ENCODE measurements around the gene PILRA. TPM values are rescaled to one million over a fixed set of nuclear protein-coding genes. Genes with fewer than 3 reads are reported as not detected.
"Not testable (repeated sequence)": the region's sequence is repeated elsewhere in the genome, so short reads cannot be mapped to it uniquely, and the experiment has no call there.

Gene PILRA
- total RNA-seq, 2 experiments from 2014 or later = 0.68 TPM

DNA sequence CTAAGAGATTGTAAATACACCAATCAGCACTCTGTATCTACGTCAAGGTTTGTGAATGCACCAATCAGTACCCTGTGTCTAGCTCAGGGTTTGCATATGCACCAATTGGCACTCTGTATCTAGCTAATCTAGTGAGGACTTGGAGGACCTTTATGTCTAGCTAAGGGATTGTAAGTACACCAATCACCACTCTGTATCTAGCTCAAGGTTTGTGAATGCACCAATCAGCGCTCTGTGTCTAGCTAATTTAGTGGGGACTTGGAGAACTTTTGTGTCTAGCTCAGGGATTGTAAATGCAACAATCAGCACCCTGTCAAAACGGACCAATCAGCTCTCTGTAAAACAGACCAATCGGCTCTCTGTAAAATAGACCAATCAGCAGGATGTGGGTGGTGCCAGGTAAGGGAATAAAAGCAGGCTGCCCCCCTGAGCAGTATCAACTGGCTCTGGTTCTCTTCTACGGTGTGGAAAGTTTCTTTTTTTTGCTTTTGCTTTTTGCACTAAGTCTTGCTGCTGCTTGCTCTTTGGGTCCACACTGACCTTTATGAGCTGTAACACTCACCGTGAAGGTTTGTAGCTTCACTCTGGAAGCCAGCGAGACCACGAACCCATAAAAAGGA is 9.1 kb downstream of the PILRA start:
- DNase-seq, H3K27me3 Mint-ChIP-seq, H3K4me3 Mint-ChIP-seq, H3K36me3 Mint-ChIP-seq, H3K4me1 Mint-ChIP-seq, H3K9me3 Mint-ChIP-seq: not testable (repeated sequence)
- peak overlapping the region; percentile 10 for H3K27ac Mint-ChIP-seq

GRCh38 chr7:100384628-100385294 is 11.5 kb downstream of the PILRA start:
- H3K9me3 Mint-ChIP-seq = no peaks in the 10 kb centered on the region
- H3K27me3 Mint-ChIP-seq = peaks cover 5% of the 10 kb centered on the region
- no peak overlapping the region for H3K4me3 Mint-ChIP-seq
- peaks cover 7% of the 10 kb centered on the region for H3K4me1 Mint-ChIP-seq
- H3K36me3 Mint-ChIP-seq = no peaks in the 10 kb centered on the region
- H3K27ac Mint-ChIP-seq = no peak overlapping the region
- DNase-seq = no peak

GRCh38 chr7:100386940-100387339 is 13.7 kb downstream of the PILRA start:
- H3K4me3 Mint-ChIP-seq = no peak overlapping the region
- no peak overlapping the region for H3K27ac Mint-ChIP-seq
- H3K9me3 Mint-ChIP-seq = no peaks in the 10 kb centered on the region
- peaks cover 7% of the 10 kb centered on the region for H3K4me1 Mint-ChIP-seq
- DNase-seq = no peak
- H3K27me3 Mint-ChIP-seq = peaks cover 10% of the 10 kb centered on the region
- H3K36me3 Mint-ChIP-seq = no peaks in the 10 kb centered on the region

- no peaks in the 10 kb centered on the region for H3K9me3 Mint-ChIP-seq
- H3K36me3 Mint-ChIP-seq = no peaks in the 10 kb centered on the region
- peaks cover 15% of the 10 kb centered on the region for H3K27me3 Mint-ChIP-seq
- H3K27ac Mint-ChIP-seq = no peak overlapping the region
- no peak overlapping the region for H3K4me3 Mint-ChIP-seq
- DNase-seq = no peak
- H3K4me1 Mint-ChIP-seq = peaks cover 3% of the 10 kb centered on the region
These were observed 14.4 kb downstream of the PILRA start for GRCh38 chr7:100387695-100388094.

DNA sequence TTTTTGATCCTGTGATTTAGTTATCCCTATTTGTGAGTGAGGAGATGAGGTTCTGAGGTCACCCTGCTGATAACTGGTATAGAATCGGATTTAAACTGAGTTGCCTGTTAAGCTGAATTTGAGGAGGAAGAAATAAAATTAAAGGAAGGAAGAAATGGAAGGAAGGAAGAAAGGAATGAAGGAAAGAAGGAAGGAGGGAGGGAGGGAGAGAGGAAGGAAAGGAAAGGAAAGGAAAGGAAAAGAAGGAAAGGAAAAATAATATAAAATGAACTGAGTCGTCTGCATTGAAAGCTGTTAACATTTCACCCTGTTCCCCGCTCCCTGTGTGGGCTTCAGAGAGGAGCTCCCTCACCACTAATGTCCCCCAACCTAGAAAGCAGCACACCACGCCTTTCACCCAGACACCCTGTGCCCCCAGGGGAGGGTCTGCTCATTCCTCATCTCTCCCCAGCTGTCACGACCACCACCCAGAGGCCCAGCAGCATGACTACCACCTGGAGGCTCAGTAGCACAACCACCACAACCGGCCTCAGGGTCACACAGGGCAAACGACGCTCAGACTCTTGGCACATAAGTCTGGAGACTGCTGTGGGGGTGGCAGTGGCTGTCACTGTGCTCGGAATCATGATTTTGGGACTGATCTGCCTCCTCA is 16.3 kb downstream of the PILRA start:
- Mint-ChIP-seq H3K4me1 (no peaks in the 10 kb centered on the region), H3K9me3 (no peaks in the 10 kb centered on the region), H3K4me3 (no peak overlapping the region), H3K27me3 (peaks cover 15% of the 10 kb centered on the region), H3K27ac (no peak overlapping the region), H3K36me3 (no peaks in the 10 kb centered on the region)
- no peak for DNase-seq

DNA sequence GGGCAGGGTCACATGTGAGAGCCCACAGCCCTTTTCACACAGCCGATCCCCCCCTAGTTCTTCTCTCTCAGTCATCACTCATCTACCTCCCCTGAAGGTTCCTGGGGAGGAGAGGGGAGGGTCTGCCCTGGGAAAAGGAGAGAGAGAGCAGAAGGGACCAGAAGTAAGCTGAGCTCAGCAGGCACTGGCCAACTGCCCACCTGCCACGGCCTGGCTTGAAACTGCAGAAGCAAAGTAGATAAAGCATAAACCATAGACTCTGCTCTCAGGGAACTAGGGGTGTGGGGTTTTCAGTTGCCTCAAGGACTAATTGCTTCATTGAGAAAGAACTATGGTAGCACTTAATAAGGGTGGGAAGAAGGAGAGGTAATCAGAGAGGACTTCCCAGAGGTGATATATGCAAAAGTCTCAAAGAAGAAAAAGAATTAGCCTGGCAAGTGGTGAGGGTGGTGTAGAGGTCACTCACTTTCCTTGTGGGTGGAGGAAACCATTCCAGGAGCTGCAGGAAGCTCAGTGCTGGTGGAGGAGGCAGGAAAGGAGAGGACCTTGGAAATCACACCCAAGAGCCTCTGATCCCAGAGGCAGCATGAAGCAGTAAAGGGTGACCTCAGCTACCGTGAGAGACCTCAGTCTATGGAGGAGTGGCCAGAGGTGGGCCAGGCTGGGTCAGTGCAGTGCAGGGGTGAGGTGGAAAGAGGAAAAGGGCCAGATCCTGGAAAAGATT is 17.2 kb downstream of the PILRA start:
- H3K36me3 Mint-ChIP-seq = no peaks in the 10 kb centered on the region
- no peak overlapping the region for H3K4me3 Mint-ChIP-seq
- DNase-seq = no peak
- no peak overlapping the region for H3K27ac Mint-ChIP-seq
- no peaks in the 10 kb centered on the region for H3K9me3 Mint-ChIP-seq
- H3K4me1 Mint-ChIP-seq = peaks cover 2% of the 10 kb centered on the region
- peaks cover 15% of the 10 kb centered on the region for H3K27me3 Mint-ChIP-seq

GRCh38 chr7:100393233-100393905 is 20.1 kb downstream of the PILRA start:
- H3K9me3 Mint-ChIP-seq = no peaks in the 10 kb centered on the region
- H3K4me1 Mint-ChIP-seq = peaks cover 21% of the 10 kb centered on the region
- DNase-seq = no peak
- H3K36me3 Mint-ChIP-seq = no peaks in the 10 kb centered on the region
- H3K27me3 Mint-ChIP-seq = peaks cover 17% of the 10 kb centered on the region
- H3K4me3 Mint-ChIP-seq = no peak overlapping the region
- no peak overlapping the region for H3K27ac Mint-ChIP-seq

DNA sequence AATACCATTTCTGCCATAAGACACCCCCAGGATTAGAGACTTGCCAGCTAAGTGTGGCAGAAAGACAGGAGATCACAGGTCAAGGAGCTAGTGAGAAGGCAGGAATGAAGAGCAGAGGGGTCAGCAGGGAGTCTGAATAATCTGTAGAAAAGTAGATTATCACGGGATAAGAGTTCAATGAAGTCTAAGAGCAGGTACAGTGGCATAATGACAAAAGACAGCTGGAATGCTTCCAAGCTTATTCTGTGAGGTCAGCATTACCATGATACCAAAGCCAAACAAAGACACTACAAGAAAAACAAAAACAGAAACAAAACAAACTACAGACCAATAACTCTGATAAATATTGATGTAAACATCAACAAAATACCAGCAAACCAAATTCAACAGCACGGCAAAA is 20.8 kb downstream of the PILRA start:
- peaks cover 24% of the 10 kb centered on the region for H3K27me3 Mint-ChIP-seq
- H3K36me3 Mint-ChIP-seq = no peaks in the 10 kb centered on the region
- no peak for DNase-seq
- peaks cover 24% of the 10 kb centered on the region for H3K4me1 Mint-ChIP-seq
- no peak overlapping the region for H3K4me3 Mint-ChIP-seq
- H3K9me3 Mint-ChIP-seq = no peaks in the 10 kb centered on the region
- H3K27ac Mint-ChIP-seq = no peak overlapping the region

GRCh38 chr7:100396421-100396982 is 23.2 kb downstream of the PILRA start:
- Mint-ChIP-seq H3K36me3 (no peaks in the 10 kb centered on the region), H3K4me1 (peaks cover 24% of the 10 kb centered on the region), H3K4me3 (peak overlapping the region; percentile 32), H3K27me3 (peaks cover 18% of the 10 kb centered on the region), H3K27ac (peak overlapping the region; percentile 73), H3K9me3 (no peaks in the 10 kb centered on the region)
- DNase-seq = peak; percentile 61

DNA sequence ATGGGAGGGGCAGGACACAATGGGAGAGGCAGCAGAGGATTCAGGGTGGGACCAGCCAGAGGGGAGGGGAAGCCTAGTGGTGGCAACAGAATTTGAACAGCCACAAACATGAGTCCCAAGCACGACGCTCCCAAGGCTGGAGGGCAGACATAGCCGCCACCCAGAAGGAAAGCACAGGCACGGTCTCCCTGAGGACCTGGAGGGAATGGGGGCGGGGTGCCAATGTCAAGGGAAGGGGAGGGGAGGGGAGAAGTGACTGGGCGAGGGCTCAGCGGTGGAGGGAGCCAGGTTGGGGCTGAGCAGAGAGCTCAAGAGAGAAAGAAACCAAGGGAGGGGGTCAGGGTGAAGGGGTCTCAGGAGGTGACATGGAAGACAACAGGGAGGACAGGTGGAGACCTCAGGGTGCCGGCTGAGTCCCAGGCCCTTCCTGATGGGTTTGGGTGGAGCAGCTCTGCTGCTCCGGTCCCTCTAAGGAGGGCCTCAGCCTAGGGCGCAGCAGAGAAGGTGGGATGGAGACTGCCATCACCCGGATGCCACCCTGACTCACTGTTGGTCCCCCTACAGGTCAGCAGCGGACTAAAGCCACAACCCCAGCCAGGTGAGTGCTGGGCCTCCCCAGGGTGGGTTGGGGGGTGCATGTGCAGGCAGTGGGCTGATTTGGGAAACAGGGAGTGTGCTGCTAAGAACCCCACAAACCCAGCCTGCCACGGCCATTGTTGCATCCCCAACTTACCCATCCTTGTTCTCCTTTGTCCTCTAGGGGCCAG is 24.2 kb downstream of the PILRA start:
- peak overlapping the region; percentile 11 for H3K4me3 Mint-ChIP-seq
- H3K36me3 Mint-ChIP-seq = no peaks in the 10 kb centered on the region
- no peaks in the 10 kb centered on the region for H3K9me3 Mint-ChIP-seq
- peaks cover 24% of the 10 kb centered on the region for H3K4me1 Mint-ChIP-seq
- peaks cover 9% of the 10 kb centered on the region for H3K27me3 Mint-ChIP-seq
- no peak for DNase-seq
- H3K27ac Mint-ChIP-seq = peak overlapping the region; percentile 73

- Mint-ChIP-seq H3K4me3 (no peak overlapping the region), H3K4me1 (peaks cover 24% of the 10 kb centered on the region), H3K36me3 (no peaks in the 10 kb centered on the region), H3K27me3 (peaks cover 9% of the 10 kb centered on the region), H3K9me3 (no peaks in the 10 kb centered on the region), H3K27ac (no peak overlapping the region)
- DNase-seq = no peak
These were observed 25.0 kb downstream of the PILRA start for GRCh38 chr7:100398239-100398638.

DNA sequence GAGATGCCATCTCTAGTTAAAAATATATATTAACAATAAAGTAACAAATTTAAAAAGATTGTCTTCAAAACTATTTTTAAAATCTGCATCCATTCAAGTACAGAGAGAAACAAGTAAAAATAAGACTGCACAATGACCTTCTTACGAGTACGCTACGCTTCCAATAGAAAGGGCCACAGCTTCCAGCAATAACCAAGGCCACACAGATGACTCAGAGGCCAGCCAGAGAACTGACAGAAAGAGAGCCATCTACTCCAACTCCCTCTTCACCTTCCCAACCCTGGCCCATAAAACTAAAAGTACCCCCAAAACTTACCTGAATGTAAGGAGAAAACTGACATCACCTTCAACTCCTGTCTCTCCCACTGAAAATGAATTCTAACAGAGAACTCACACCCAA is 26.8 kb downstream of the PILRA start:
- Mint-ChIP-seq H3K36me3 (peaks cover 2% of the 10 kb centered on the region), H3K4me3 (no peak overlapping the region), H3K27me3 (peaks cover 9% of the 10 kb centered on the region), H3K4me1 (peaks cover 24% of the 10 kb centered on the region), H3K27ac (no peak overlapping the region), H3K9me3 (no peaks in the 10 kb centered on the region)
- no peak for DNase-seq

DNA sequence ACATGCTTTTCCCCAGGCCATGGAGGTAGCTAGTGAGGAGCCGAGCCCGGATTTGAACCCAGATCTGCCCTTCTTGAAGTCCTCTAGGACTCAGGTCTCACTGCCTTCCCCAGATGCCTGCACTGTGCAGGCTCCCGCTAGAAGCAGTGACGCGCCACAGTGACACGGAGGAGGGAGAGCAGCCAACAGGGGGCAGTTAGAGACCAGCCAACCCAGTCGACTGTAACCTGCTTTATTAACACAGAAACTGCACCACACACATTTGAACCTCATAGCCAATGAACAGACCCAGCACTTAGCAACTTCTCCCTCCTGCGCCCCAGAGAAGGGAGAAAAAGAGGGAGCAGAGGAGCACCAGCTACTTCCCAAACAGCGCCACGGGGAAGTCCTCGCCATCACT is 27.4 kb downstream of the PILRA start:
- H3K9me3 Mint-ChIP-seq = no peaks in the 10 kb centered on the region
- H3K4me3 Mint-ChIP-seq = no peak overlapping the region
- H3K27ac Mint-ChIP-seq = no peak overlapping the region
- H3K27me3 Mint-ChIP-seq = peaks cover 9% of the 10 kb centered on the region
- H3K36me3 Mint-ChIP-seq = peaks cover 2% of the 10 kb centered on the region
- peak; percentile 18 for DNase-seq
- H3K4me1 Mint-ChIP-seq = peaks cover 21% of the 10 kb centered on the region

DNA sequence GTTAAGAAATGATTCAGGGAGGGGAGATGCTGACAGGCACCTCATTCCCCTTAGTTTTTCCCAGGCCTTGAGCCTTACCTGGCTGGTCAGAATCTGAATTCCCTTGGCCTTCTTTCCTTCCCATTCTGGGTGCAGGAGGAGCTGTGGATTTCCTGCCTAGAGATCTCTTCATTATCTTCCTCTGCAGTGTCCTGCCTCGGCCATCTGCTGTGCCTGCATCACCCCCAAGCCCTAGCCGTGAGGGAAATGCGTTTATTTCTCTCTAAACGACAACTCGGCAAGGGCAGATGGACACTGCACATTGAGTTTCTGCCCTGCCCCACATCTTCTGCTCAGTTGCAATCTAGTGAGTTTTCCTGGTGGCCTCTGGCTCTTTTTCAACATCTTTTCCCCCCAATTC is 28.5 kb downstream of the PILRA start:
- no peak overlapping the region for H3K27ac Mint-ChIP-seq
- no peaks in the 10 kb centered on the region for H3K9me3 Mint-ChIP-seq
- peaks cover 9% of the 10 kb centered on the region for H3K27me3 Mint-ChIP-seq

More for the DNA sequence above, 28.5 kb downstream of the PILRA start:
- Mint-ChIP-seq H3K4me1 (peaks cover 13% of the 10 kb centered on the region), H3K36me3 (peaks cover 2% of the 10 kb centered on the region), H3K4me3 (no peak overlapping the region)
- no peak for DNase-seq
